Spleen (tissue), 11 donors: Measurements from ENCODE around the gene TIMP2. TPM values are rescaled to one million over a fixed set of nuclear protein-coding genes. Genes with fewer than 3 reads are reported as not detected.

Experiments
- DNase-seq: peaks from one replicate; pipeline ENCODE4 v3.0.0-alpha.2; 2020
- H3K27ac ChIP-seq, 8 donors: fragments of 200-600 bp; sonication (generic) in 7 of 8; 1 replicate in 4 of 8; 2 replicates in 4 of 8; pipeline versions ENCODE4 v1.5.0 to v1.8.0; 2016 to 2021; ENCODE audit warnings: inconsistent platforms in 4 of 8, mild to moderate bottlenecking in 4 of 8, moderate library complexity in 1 of 8
- H3K27me3 ChIP-seq, 7 donors: fragments of 200-600 bp; sonication (generic) in 6 of 7; replicated peaks in 1 of 7; 1 replicate in 4 of 7; 2 replicates in 3 of 7; pipeline versions ENCODE4 v1.5.0 to v1.8.0; 2016 to 2021; ENCODE audit warnings: inconsistent platforms in 3 of 7, mild to moderate bottlenecking in 1 of 7
- H3K36me3 ChIP-seq, 6 donors: fragments of 200-600 bp; sonication (generic) in 5 of 6; 1 replicate in 4 of 6; 2 replicates in 2 of 6; pipeline versions ENCODE4 v1.5.0 to v1.8.0; 2016 to 2021; ENCODE audit warnings: inconsistent platforms in 2 of 6
- H3K4me1 ChIP-seq, 6 donors: fragments of 200-600 bp; sonication (generic) in 5 of 6; 1 replicate in 3 of 6; 2 replicates in 3 of 6; pipeline versions ENCODE4 v1.5.0 to v1.8.0; 2016 to 2021; ENCODE audit warnings: inconsistent platforms in 3 of 6
- H3K4me3 ChIP-seq, 8 donors: fragments of 200-600 bp; sonication (generic) in 7 of 8; 1 replicate in 4 of 8; 2 replicates in 4 of 8; pipeline versions ENCODE4 v1.5.0 to v1.8.0; 2016 to 2021; ENCODE audit warnings: inconsistent platforms in 4 of 8, mild to moderate bottlenecking in 4 of 8, moderate library complexity in 2 of 8
- H3K9me3 ChIP-seq, 8 donors: fragments of 200-600 bp; sonication (generic) in 7 of 8; 1 replicate in 4 of 8; 2 replicates in 4 of 8; pipeline versions ENCODE4 v1.5.0 to v1.8.0; 2016 to 2021; ENCODE audit warnings: inconsistent platforms in 4 of 8
- POLR2A ChIP-seq, 3 donors: fragments of 450-650 bp; IDR thresholded peaks; one replicate each; pipeline ENCODE4 v1.5.1; 2017; ENCODE audit warnings: antibody characterized with exemption in 3 of 3, mild to moderate bottlenecking in 1 of 3
- POLR2AphosphoS5 ChIP-seq, 3 donors: sonication (generic); formaldehyde crosslinking; IDR thresholded peaks; one replicate each; pipeline ENCODE4 v1.5.1; 2017; ENCODE audit warnings: antibody characterized with exemption in 3 of 3
- WGBS, 5 donors: extraction: QIAGEN DNeasy Blood & Tissue Kit in 3 of 5; methylation state at CpG; one replicate each; pipeline versions ENCODE4 v1.1.5 to v1.1.7; 2013 to 2018; 5-methylcytosine and 5-hydroxymethylcytosine counted together
- intact Hi-C: fragments of 100-400 bp; cut with DNase I; formaldehyde crosslinking; loops from one replicate; pipeline ENCODE4 v1.15.0; 2023; ENCODE audit warnings: low total_unique reads
- polyA plus RNA-seq, 3 donors: library from polyadenylated mRNA; stranded (reverse); fragments of 200-250 nt; gene quantifications; one replicate each; pipeline ENCODE4 v1.2.1, GENCODE V29; 2013
- total RNA-seq, 7 donors: library from RNA; depleted of rRNA in 3 of 7; stranded (reverse); fragments of >200 nt in 3 of 7; fragmentation: NEBNext Ultra II Directional in 4 of 7; extraction: Animal tissue kit (Norgen Biotek cat#: 25700) in 4 of 7; gene quantifications; one replicate each; pipeline versions ENCODE4 v1.1.0 to v1.2.1, GENCODE V29; 2016 to 2021
- TF ChIP-seq, protein P1 (sequence below), 11 experiments: fragments of 200-600 bp in 7 of 11; fragments of 450-650 bp in 4 of 11; sonication (generic) in 4 of 11; IDR thresholded peaks in 8 of 11; conservative IDR thresholded peaks in 3 of 11; 1 replicate in 7 of 11; 2 replicates in 4 of 11; pipeline versions ENCODE4 v1.4.0 to v1.8.0; 2016 to 2021; ENCODE audit warnings: antibody characterized with exemption in 11 of 11, inconsistent platforms in 4 of 11, mild to moderate bottlenecking in 1 of 11
- donor health status: healthy with polysubstance abuse.
- donor health status: DM: no; HTN: no; CAD: no; lungs with moderate emphysema.
- donor health status: DM: no; HTN: no; CAD: no.
- donor health status: Bipolar disorder and iron deficiency.
- donor health status: healthy.
- donor health status: DM: no; HTN: no; CAD: no.
- donor health status: DM: yes; HTN: yes; CAD: no.

TIMP2 gene
- total and polyA plus RNA-seq, 10 donors, result 16.3 to 333 (median 181) TPM

DNA sequence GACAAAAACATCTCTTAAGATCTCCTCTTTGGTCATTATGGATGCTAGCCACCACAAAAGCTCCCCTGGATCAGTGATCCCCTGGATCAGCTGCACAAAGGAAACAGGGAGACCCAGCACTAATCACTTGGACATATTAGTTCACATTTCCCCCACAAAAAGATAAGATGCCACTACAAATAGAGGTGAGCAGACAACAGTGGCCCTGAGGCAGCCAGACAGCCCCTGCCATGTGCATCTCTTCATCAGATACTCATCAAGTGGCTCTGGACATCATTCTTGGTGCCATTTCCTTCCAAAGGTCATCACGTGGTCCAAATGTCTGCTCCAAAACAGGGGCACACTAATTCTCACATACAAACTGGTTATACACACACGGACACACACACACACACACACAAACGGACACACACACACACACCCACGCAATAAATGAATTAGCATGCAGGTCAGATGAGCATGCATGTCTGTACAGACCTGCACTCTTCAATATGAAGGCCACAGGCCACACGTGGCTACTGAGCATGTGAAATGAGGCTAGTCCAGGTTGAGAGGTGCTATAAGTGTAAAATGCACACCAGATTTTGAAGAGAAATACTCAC, 88.7 kb downstream of the TIMP2 start:
- WGBS, 5 donors, result 77 to 92% (median 82%) methylated on average over 5 of the region's 5 CpGs
- TF ChIP-seq POLR2A (IDR thresholded peaks at IDR 0.05), result no peak

DNA sequence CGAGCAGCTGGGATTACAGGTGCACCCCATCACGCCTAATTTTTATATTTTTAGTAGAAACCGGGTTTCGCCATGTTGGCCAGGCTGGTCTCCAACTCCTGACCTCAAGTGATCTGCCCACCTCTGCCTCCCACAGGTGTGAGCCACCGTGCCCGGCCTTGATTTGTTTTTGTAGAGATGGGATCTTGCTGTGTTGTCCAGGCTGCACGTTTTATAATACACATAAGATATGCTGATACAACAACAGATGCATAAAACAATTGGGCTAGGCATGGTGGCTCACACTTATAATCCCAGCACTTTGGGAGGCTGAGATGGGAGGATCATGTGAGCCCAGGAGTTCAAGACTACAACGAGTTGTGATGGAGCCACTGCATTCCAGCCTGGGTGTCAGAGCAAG, 90.6 kb downstream of the TIMP2 start:
- intact Hi-C loops, result no loop called here
- Histone ChIP-seq H3K27me3 (no peaks in the 10 kb centered on the region), H3K27ac (no peak overlapping the region), H3K36me3 (peaks cover 16 to 91% (median 79%) of the 10 kb centered on the region in 6 donors), H3K4me1 (peaks cover 15 to 27% (median 19%) of the 10 kb centered on the region in 6 donors), H3K4me3 (no peak overlapping the region), H3K9me3 (no peaks in the 10 kb centered on the region)
- TF ChIP-seq, protein P1, sequence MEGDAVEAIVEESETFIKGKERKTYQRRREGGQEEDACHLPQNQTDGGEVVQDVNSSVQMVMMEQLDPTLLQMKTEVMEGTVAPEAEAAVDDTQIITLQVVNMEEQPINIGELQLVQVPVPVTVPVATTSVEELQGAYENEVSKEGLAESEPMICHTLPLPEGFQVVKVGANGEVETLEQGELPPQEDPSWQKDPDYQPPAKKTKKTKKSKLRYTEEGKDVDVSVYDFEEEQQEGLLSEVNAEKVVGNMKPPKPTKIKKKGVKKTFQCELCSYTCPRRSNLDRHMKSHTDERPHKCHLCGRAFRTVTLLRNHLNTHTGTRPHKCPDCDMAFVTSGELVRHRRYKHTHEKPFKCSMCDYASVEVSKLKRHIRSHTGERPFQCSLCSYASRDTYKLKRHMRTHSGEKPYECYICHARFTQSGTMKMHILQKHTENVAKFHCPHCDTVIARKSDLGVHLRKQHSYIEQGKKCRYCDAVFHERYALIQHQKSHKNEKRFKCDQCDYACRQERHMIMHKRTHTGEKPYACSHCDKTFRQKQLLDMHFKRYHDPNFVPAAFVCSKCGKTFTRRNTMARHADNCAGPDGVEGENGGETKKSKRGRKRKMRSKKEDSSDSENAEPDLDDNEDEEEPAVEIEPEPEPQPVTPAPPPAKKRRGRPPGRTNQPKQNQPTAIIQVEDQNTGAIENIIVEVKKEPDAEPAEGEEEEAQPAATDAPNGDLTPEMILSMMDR (IDR thresholded peaks at IDR 0.05 in 8 of 11, conservative IDR thresholded peaks at IDR 0.05 in 3 of 11), result no peak
- no peak for TF ChIP-seq POLR2A (IDR thresholded peaks at IDR 0.05)
- TF ChIP-seq POLR2AphosphoS5 (IDR thresholded peaks at IDR 0.05), result no peak
- peak; percentile 20 for DNase-seq
- 93 to 98% (median 96%) methylated on average over 8 of the region's 8 CpGs for WGBS, 5 donors

More for the DNA sequence above, 88.7 kb downstream of the TIMP2 start:
- peaks cover 16 to 72% (median 61%) of the 10 kb centered on the region in 6 donors for H3K36me3 ChIP-seq
- peak; percentile 11 for DNase-seq
- H3K4me3 ChIP-seq, result no peak overlapping the region
- no peaks in the 10 kb centered on the region for H3K27me3 ChIP-seq
- no peak overlapping the region for H3K27ac ChIP-seq
- intact Hi-C loops, result no loop called here
- no peaks in the 10 kb centered on the region for H3K9me3 ChIP-seq
- H3K4me1 ChIP-seq, result peaks cover 17 to 35% (median 26%) of the 10 kb centered on the region in 6 donors

DNA sequence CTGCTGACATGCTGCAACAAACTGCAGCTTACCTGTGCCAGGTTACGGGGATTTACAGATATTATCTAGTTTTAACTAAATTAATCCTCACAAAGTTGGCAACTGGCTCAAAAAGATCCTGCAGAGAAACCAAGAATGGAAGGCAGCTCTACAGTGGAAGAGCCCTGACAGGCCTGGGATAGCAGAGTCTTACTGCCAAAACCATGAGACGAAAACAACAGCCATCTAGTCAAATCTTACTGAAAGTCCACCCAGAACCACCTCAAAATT, 92.7 kb downstream of the TIMP2 start:
- no peak overlapping the region for H3K27ac ChIP-seq
- intact Hi-C loops, result no loop called here
- WGBS, 5 donors, result 90 to 96% (median 96%) methylated on average over 2 of the region's 2 CpGs
- no peak overlapping the region for H3K4me3 ChIP-seq
- H3K27me3 ChIP-seq, result no peaks in the 10 kb centered on the region
- peaks cover 16 to 100% (median 93%) of the 10 kb centered on the region in 6 donors for H3K36me3 ChIP-seq
- DNase-seq, result no peak
- peaks cover 0 to 12% (median 2%) of the 10 kb centered on the region in 6 donors for H3K4me1 ChIP-seq
- no peak for TF ChIP-seq POLR2AphosphoS5 (IDR thresholded peaks at IDR 0.05)
- no peak for TF ChIP-seq POLR2A (IDR thresholded peaks at IDR 0.05)
- TF ChIP-seq, protein P1 (IDR thresholded peaks at IDR 0.05 in 8 of 11, conservative IDR thresholded peaks at IDR 0.05 in 3 of 11), result no peak
- H3K9me3 ChIP-seq, result no peaks in the 10 kb centered on the region

DNA sequence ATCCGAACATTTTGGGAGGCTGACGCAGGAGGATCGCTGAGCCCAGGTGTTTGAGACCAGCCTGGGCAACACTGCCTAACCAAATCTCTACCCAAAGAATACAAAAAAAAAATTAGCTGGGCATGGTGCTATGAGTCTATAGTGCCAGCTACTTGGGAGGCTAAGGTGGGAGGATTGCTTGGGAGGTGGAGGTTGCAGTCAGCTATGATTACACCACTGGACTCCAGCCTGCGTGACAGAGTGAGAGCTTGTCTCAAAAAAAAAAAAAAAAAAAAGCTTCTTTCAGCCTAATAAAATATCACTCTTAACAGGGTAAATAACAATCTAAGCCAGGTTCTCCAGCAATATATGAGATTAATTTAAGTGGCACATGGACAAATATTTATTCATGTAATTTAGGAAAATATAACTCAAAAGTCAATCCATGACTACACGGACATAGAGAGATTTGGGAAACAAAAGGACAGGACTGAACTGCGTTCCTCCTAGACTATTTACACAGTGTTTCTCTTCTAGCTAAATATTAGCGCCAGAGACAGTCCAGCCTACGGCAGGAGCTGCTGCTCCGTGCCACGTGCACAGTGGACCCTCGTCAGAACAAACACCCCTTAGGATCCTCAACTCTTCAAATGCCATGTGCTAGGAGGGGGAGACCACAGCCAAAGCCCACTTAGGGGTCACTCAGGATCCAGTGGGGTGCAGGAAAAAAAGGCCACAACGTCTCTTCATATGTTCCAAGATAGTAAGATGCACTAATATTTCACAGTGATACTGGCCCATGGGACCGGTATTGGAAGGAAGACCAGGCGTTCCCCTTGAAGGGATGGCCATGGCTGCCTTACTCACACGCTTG, 93.3 kb downstream of the TIMP2 start:
- H3K27me3 ChIP-seq, result no peaks in the 10 kb centered on the region
- intact Hi-C loops, result no loop called here
- H3K36me3 ChIP-seq, result peaks cover 16 to 100% (median 94%) of the 10 kb centered on the region in 6 donors
- no peak overlapping the region for H3K4me3 ChIP-seq
- DNase-seq, result no peak
- no peaks in the 10 kb centered on the region for H3K9me3 ChIP-seq
- 92 to 96% (median 94%) methylated on average over 15 of the region's 15 CpGs for WGBS, 5 donors
- H3K4me1 ChIP-seq, result peaks cover 0 to 12% (median 5%) of the 10 kb centered on the region in 6 donors
- no peak overlapping the region for H3K27ac ChIP-seq
- TF ChIP-seq, protein P1 (IDR thresholded peaks at IDR 0.05 in 8 of 11, conservative IDR thresholded peaks at IDR 0.05 in 3 of 11), result no peak
- TF ChIP-seq POLR2AphosphoS5 (IDR thresholded peaks at IDR 0.05) (no peak), POLR2A (IDR thresholded peaks at IDR 0.05) (no peak)
